Activated naive CD4-positive, alpha-beta T cell treated with Interleukin-2 at 50 U/mL for 16 hours (primary cell): ENCODE data around the gene CRYBG3.
A peak's percentile ranks its signal among the peaks of the same experiment; 100 is the strongest.
"Not testable (repeated sequence)": the region's sequence is repeated elsewhere in the genome, so short reads cannot be mapped to it uniquely, and the experiment has no call there.

Experiments
- DNase-seq: peaks from one replicate; pipeline ENCODE4 v3.0.0-alpha.2; 2020

CRYBG3 gene

DNA sequence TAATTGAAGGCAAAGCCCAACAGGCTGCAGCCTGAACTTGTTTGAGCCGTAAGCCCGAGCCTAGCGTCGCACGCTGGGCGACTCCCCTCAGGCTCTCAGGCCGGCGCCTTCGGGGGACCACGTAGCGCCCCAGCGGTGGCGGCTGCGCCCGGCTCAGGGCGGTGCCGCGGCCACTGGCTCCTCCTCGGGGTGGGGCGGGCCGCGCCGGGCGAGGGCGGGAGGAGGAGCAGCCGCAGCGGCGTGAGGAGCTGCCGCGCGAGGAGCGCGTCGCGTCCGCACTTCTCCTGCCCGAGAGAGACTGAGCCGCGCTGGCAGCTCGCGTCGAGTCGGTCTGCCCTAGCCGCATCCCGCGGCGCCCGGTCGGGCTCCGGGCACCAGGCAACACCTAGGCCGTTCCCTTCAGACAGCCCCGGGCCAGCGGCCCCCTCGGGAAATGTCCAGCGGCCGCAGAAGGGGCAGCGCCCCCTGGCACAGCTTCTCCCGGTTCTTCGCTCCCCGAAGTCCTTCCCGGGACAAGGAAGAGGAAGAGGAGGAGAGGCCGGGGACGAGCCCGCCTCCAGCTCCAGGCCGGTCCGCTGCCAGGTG lies at the start of gene CRYBG3:
Gene CRYBG3 (plus strand): TSS at position 238 of the 585 bp plus-strand sequence. CDS start 196 bp downstream, at position 434.
- peak; percentile 86 for DNase-seq

DNA sequence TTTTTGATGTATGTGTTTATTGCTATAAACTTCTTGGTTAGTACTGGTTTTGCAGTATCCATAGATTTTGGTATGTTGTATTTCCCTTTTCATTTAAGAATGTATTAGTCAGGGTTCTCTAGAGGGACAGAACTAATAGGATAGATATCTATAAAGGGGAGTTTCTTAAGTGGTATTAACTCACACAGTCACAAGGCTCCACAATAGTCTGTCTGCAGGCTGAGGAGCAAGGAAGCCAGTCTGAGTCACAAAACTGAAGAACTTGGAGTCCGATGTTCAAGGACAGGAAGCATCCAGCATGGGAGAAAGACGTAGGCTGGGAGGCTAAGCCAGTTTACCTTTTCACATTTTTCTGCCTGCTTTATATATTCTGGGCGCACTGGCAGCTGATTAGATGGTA lies 48.9 kb upstream of the CRYBG3 start:
- DNase-seq, result no peak

DNA sequence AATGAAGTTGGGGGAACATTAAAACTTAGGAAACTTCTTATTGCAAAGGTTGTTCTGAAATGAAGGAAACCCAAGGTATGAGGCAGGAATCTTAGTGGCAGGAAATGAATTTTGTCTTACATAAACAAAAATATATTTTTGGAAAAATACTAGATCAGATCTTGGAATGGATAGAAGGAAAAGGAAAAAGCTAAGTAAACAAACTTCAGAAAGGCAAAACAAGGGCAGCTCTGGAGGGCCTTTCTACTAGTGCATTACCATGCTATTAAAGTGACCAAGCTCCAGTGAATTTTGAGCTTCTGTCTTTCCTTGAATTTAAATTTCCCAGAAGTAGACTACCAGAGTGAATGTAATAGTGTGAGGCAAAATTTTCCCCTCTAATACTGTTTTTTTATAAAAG lies 43.7 kb upstream of the CRYBG3 start:
- DNase-seq, result no peak

DNA sequence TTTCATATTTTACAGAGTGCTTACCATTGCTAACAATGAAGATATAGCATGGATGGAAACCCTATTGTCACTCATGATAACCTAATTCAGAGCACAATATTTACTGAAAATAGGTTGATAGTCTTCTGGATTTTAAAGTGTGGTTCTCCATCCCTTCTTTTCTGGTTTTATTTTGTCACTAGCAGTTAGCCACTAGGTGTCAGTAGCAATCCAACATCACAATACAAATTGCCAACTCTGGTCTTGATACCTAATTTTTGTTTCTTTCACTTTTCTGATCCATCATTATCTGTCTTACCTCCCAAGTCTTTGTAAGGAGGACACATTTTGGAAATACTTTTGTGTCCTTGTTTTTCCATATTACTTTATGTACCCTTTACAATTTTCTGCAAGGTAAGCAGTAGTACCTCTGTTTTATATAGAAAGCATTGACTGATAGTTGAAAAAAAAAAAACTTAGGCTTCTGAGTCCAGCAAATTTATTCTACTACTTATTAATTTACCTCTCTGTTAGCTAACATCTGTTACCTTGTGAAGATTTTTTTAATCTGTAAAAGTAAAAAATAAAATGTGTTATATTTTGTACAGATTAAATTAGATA lies 28.3 kb upstream of the CRYBG3 start:
- DNase-seq, result no peak

DNA sequence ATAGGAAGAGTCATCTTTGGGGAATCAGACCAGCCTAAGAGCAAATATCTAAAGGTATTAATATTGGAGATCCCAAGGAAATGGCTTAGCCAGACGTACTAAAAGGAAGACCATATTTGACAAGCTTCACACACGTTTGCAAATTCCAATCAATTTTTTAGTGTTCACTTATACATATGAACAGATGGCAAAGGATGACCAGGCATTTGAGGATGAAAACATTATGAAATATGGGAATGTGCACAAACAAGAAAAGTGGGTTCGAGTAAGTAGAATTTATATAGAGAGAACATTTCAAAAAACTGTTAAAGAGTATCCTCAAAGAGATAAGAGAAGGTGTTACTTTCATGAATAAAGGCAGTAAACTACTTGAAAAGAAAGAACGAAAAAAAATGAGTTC lies 25.9 kb upstream of the CRYBG3 start:
- DNase-seq, result no peak

DNA sequence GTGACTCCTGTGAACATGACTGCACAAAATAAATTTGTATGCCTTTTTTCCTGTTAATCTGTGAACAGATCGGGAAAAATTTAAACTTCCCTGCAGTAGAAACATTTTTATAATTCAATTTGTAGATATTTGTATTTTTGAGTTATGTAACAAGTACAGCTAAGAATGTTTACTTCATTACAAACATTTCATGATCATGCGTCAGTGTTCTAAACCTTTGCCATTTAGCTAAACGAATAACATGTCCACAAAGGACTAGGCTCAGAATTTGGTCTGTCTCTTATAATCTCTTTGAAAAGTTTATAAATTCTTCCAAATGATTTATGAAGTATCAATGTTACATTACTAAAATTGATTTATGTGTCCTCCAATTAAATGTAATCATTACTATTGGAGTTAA lies 17.3 kb upstream of the CRYBG3 start:
- no peak for DNase-seq

DNA sequence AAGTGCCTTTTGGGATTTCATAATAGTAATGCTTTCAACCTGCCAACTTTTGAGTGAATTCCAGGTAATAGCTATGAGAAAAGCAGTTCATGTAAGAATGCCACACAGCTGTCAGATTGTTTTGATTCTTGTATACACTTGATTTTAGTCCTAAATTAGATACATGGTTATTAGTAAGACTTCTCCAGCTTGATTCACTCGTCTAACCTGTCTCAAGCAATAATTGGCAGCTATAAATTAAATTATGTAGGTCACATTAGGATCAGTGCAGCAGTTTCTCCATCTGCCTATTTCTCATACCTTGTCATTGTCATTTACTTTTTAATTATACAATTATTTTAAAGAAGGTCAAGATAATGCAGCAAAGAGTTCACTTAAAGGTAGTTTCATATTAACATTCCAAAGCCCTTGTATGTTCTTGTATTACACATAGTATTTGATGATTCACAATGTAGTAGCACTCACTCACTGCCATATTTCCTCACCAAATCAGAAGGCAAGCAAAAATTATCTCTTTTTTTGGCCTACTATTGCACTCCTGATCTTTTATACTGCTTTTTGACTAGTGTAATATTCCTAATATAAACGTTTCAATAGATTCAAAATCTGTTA lies 10.9 kb upstream of the CRYBG3 start:
- DNase-seq, result no peak

DNA sequence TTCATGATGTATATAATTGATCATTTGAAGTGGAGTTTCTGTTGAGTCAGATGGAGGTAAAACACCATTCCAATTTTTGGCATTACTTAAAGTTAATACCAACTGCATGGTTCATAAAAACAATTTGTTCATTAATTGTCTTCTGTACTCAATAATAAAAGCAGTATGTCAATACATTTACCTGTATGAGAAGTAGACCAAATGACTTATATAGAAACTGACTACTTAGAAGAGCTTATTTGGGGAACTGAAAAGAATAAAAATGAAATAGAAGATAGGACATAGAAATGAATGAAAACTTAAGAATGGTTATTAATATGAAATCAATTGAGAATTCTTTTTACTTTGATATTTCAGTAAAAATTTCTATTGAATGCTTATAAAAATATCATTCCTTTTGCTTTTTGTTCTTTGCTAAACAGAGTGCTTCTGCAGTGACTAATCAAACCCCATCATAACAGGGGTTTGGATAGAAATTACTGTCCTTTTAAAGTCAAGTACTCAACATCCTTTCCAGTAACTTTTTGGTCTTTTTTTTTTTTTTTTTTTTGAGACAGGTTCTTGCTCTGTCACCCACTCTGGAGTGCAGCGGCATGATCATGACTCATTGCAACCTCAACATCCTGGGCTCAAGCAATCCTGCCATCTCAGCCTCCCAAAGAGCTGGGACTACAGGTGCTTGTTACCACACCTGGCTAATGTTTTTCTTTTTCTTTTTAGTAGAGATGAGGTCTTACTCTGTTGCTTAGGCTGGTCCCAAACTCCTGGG lies 6.5 kb upstream of the CRYBG3 start:
- DNase-seq, result peak; percentile 21

DNA sequence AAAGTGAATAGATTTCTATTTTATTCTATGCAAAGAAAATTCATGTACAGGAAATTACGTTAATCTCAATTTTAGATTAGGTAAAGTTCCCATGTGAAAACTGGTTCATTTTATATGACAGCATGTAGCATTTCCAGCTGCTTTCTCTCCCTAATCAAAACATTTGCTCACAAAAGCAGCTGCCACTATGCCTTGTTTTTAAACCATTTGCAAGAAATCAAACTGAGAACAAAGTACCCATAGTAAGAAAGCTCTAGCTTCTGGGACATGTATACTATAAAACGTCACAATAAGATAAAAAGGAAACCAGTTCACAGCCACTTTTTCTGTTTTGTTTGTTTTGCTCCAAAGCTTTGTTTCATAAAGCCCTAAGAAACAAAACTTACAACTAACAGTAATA lies 5.0 kb upstream of the CRYBG3 start:
- no peak for DNase-seq

DNA sequence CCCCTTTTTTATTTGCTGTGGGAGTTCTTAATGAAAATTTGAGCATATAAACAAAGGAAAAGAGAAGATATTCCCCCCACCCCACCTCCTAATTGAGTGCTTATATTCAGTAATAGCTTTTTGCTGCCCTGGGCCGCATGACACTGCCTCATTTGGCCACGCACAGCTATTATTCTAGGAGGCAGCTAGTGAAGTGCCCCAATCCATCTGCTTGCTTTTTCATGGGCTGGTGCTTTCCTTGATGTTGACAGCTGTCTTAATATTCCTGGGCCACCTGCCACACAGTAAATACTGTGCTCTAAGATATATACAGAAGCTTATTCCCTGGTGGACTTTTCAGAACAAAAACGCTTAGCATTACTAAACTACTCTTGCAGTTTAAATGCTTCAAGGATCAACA lies 3.8 kb upstream of the CRYBG3 start:
- DNase-seq, result no peak

DNA sequence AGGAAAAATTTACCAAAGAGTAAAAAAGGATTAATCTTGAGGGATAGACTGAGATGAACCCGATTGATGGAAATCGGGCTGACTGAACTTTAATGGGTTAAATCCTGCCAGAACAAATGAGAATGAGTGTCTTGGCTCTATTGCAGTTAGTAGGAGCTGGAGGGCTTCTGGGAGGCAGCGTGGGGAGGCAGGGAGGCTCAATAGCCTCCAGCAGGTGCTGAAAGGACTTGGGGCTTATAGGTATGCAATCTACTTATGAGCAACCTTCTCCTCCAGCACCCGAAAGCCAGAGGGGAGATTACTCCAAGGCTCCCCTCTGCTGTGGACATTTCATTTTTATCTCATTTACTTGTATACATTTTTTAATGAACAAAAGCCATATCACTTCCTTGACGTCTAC lies 1.0 kb upstream of the CRYBG3 start:
- no peak for DNase-seq

DNA sequence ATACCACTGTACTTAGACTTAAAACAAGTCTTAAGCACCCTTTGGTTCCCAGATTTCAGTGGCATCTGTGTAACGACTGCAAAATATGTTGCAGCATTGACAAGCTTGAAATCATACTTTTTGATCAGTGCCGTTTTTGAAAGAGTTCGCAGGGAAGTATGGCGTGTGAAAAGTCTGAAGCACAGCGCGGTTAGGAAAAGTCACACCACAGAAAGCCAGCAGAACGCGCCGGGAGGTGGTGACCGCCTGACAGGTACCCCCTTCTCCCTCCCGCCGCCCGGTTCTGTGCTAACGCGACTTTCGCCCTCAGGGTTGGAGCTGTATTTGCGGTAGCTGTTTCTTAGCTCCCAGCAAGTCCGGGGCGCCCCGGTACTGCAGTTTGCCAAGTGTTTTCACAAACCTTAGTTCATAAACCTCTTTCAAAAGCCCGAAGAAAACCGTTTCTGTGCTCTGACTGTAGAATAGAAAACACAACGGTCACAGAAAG lies 481 bp upstream of the CRYBG3 start:
- DNase-seq, result peak; percentile 57

DNA sequence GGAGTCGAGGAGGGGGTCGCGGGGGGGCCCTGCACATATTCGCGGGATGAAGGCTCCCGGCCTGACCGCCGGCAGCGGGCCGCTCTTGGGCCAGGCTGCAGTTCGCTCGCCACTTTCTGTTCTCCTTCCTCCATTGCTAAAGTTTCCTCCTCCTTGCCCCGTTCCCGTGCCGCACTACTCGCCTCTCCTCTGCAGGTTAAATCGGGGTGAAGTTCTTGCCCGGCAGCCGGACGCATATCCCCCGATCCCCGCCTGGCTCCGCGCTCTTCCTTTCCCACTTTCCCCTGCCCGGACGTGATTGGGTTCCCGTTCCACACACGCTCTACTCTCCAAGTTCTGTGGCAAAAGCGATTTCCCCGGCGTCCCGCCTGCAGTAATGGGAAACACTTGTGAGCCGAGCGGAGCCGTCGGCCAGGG lies 556 bp downstream of the CRYBG3 start:
- DNase-seq, result peak; percentile 17

DNA sequence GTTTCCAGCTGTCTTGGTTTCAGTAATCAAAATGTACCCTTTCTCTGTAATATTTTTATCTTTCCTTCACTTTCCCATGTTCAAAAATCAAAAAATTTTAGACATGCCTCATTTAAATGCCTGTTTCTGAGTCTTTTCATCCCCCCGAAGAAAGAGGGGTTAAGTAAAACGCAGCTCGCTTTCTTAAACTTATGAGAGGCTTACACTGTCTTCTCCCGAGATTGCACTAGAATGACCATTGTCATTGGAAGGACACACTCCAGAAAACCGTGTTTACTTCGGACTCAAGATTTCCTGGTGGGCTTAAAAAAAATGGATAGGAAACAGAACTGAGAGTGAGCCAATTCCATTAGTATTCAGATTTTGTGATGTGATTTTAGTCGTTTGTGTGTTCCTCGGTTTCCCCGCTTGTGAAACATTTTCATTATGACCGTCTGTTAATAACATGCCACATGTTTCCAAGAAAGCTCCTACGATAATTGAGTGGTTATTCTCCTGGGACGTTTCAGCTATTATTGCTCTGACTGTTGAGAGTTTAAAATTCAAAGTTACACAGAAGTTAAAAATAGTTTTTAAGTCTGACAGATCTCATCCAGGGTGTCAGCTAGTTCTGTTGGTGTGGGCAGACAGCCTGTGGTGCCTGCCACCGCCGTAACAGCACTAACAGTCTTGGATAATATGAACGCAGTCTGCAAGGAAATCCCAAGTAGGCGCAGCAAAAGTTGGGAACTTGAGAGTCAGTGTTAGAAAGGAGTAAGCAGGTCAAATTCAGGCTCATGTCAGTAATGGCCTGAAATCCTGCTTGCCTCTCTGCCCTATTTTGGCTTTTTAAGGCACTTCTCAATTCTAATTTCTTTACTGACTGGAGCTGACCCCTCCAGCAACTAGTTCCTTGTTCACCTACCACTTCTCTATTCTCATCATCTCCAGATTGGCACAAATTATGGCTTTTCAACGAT lies 1.5 kb downstream of the CRYBG3 start:
- DNase-seq, result no peak

DNA sequence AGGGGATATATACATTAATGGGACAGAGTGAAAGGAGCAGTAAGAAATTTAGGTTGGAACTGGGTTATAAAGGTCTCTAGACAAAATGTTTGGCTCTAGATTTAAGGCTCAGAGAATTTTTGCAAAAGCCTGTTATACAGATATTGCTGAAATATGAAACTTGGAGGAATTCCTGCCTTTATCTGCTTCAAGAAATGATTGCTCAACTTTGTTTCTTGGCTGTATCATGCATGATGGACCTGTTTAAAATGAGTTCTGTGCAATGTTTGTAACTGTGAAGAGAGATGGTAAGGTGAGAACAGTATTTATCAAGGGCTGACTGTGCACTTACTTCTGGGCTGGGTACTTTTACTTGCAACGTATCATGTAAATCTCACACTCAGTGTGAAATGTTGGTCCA lies 3.3 kb downstream of the CRYBG3 start:
- DNase-seq, result no peak

DNA sequence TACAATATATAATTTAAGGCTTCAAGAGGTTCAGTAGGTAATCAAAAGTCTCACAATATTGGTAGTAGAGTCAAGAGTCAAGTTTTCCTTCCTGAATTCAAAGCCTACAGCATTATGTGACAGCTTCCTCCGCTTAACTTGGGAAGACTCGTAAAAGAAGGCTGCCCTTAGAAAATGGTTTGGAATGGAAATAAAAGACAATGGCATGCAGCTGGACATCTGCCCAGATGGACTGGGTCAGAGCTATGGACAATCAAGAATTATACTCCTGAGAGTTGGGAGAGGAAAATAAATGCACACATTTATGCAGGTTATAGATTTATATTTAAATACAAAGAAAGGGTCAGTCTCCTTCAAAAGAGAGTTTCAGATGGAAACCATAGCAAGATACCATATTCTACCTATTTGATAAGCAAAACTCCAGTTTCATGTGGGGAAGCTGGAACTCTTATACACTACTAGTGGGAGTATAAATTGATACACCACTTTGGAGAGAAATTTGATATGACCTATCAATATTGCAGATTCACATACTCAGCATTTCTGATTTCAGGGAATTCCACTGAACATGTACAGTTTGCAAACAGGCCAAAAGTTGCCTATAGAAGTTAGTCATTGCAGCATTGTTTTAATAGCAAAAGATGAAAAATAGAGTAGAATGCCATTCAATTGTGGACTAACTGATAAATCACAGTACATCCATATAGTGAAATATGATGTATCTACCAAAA lies 6.1 kb downstream of the CRYBG3 start:
- no peak for DNase-seq

DNA sequence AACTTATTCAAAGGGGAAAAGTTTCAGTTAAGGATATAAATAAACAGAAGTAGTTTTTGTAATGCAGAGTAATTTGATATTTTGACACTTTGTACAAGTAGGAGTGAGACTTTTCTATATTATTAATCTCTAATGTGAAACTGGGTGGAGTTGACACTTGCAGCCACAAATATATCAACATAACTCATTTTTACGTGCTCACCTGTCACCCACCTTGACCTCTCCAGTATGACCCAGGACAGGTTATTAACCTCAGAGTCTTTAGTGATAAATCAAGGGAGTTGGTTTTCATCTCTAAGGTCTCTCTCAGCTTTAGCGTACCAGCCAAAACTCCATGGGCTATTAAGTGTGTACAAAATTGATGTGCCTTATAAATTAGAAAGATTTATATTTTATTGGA lies 7.4 kb downstream of the CRYBG3 start:
- DNase-seq, result no peak

DNA sequence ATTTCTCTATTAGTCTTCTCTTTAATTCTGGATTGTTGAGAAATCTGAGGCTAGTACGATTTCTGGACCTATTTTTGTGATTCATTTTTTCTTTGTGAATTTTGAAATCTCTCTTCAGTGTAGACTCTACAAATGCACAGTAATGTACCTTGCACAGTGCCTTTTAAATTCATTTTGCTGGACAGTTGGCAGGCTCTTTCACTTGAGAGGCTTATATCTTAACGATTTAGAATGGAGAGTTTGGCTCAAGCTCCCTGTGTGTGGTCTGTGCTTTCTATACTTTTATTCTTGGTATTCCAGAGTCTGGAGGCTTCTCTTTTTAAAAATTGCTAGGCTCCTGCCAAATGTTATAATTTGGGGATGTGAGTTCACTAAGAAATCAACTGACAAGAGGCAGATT lies 8.8 kb downstream of the CRYBG3 start:
- DNase-seq, result no peak

DNA sequence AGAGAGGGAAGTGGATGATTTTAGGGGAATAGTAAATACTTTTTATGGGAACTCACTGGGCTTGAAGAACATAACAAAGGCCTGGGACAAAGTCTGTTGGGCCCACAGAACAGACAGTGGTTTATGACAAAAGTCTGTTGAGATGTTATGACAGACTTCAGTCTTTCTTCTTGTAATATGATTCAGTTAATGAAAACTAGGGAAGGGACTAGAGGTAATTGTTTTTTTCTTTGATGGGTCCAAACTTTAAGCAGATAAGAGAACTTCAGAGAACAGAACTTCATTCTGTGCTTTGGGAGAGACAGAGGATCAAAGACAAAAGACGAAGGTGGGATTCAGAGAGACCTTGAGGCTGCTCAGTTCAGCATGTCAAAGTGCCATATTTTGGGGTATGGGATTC lies 9.3 kb downstream of the CRYBG3 start:
- no peak for DNase-seq

DNA sequence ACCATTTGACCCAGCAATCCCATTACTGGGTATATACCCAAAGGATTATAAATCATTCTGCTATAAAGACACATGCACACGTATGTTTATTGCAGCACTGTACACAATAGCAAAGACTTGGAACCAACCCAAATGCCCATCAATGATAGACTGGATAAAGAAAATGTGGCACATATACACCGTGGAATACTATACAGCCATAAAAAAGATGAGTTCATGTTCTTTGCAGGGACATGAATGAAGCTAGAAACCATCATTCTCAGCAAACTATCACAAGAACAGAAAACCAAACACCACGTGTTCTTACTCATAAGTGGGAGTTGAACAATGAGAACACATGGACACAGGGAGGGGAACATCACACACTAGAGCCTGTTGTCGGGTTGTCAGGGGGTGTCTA lies 11.4 kb downstream of the CRYBG3 start:
- DNase-seq, result not testable (repeated sequence)

DNA sequence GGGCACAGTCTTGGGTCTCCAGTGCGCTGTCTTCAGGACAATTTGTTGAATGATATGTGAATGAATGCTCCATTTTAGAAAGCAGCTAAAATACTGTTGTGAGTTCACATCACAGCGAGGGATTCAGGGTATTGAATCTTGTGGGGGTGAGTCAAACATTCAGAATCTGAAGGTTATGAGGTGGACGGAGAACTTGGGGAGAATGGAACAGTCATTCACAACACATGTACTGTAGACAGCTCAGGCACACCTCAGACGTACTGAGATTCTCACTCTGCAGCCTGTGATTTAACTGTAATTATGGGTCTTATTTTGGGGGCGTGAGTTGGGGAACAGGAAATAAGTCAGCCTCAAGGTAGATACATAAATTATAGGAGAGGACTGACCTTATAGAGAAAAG lies 13.9 kb downstream of the CRYBG3 start:
- DNase-seq, result no peak

DNA sequence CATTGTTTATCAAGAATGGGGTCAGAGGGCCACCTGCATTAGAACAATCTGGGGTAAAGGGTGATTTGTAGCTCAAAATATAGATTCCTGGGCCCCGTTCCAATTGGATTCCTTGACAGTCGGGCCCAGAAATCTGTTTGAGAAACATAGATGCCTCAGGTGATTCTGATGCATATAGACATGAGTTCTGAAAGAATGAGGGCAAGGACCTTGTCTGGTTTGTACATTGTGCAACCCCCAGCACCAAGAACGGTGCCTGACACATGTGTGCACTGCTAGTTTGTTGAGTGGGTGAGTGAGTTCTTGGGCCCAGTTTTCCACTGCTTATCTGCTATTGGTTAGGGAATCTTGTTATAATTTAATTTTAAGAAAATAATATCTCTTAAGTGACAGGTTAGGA lies 16.6 kb downstream of the CRYBG3 start:
- DNase-seq, result no peak
